Measurements from ENCODE around the gene SENP5. TPM values are rescaled to one million over a fixed set of nuclear protein-coding genes. Genes with fewer than 3 reads are reported as not detected.

Gene SENP5
- total and polyA plus RNA-seq, 9 of the 15 experiments (the other 6 are each of a cell fraction or from before 2014, with no cell fraction given) = 18.3 to 59.7 (median 35.8) TPM

DNA sequence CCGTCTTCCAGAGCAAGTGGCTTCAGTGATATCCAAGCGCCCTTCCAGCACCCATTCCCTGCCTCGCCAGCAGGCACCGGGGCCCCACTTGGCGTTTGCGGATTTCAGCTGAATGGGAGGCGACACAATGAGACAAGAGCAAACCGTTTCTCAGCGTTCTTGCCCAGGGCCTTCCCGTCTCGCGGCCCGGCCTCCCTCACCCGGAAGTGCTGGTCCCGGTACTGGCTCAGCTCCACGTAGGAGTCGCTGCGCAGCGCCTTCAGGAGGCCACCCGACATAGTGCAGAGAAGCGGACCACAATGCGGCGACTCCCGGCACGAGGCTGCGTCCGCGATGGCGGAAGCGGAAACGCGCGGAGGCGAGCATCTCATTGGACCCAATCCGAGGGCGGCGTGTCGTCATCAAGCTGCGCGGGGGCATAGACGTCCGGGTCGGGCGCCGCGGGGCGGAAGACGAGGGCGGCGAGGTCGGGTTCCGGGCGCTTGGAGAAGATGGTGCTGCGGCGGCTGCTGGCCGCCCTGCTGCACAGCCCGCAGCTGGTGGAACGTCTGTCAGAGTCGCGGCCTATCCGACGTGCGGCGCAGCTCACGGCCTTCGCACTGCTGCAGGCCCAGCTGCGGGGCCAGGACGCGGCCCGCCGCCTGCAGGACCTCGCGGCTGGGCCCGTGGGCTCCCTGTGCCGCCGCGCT lies 74.7 kb downstream of the SENP5 start, which contains the start of gene NCBP2 (continued):
- TF ChIP-seq, protein P1, sequence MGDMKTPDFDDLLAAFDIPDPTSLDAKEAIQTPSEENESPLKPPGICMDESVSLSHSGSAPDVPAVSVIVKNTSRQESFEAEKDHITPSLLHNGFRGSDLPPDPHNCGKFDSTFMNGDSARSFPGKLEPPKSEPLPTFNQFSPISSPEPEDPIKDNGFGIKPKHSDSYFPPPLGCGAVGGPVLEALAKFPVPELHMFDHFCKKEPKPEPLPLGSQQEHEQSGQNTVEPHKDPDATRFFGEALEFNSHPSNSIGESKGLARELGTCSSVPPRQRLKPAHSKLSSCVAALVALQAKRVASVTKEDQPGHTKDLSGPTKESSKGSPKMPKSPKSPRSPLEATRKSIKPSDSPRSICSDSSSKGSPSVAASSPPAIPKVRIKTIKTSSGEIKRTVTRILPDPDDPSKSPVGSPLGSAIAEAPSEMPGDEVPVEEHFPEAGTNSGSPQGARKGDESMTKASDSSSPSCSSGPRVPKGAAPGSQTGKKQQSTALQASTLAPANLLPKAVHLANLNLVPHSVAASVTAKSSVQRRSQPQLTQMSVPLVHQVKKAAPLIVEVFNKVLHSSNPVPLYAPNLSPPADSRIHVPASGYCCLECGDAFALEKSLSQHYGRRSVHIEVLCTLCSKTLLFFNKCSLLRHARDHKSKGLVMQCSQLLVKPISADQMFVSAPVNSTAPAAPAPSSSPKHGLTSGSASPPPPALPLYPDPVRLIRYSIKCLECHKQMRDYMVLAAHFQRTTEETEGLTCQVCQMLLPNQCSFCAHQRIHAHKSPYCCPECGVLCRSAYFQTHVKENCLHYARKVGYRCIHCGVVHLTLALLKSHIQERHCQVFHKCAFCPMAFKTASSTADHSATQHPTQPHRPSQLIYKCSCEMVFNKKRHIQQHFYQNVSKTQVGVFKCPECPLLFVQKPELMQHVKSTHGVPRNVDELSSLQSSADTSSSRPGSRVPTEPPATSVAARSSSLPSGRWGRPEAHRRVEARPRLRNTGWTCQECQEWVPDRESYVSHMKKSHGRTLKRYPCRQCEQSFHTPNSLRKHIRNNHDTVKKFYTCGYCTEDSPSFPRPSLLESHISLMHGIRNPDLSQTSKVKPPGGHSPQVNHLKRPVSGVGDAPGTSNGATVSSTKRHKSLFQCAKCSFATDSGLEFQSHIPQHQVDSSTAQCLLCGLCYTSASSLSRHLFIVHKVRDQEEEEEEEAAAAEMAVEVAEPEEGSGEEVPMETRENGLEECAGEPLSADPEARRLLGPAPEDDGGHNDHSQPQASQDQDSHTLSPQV (IDR thresholded peaks at IDR 0.05) = 0 out of 2 replicates have a peak, but pooled peaks have one; percentile 40
- TF ChIP-seq NFRKB (IDR thresholded peaks at IDR 0.05; ENCODE audit: low read depth) (peak; percentile 63; the same call in 1 of the 2 replicates), JUND (IDR thresholded peaks at IDR 0.05; ENCODE audit: borderline replicate concordance, low read depth, low read length) (peak; percentile 74), JUND (tag; IDR thresholded peaks at IDR 0.05; ENCODE audit: borderline replicate concordance, low read depth, low read length) (peak; percentile 47; the same call in 1 of the 3 replicates), KLF16 (IDR thresholded peaks at IDR 0.05) (peak; percentile 39; the same call in 1 of the 2 replicates), ZFX (CRISPR knock-in tag; IDR thresholded peaks at IDR 0.05) (peak; percentile 96), ZNF445 (CRISPR knock-in tag; IDR thresholded peaks at IDR 0.05; ENCODE audit: low read depth) (no peak), CXXC5 (CRISPR knock-in tag; IDR thresholded peaks at IDR 0.05) (peak; percentile 100), ZNF644 (tag; IDR thresholded peaks at IDR 0.05; ENCODE audit: low read depth) (0 out of 2 replicates have a peak, but pooled peaks have one; percentile 16), GATAD2B (IDR thresholded peaks at IDR 0.05; ENCODE audit: borderline replicate concordance) (peak; percentile 54), ZNF133 (CRISPR knock-in tag; IDR thresholded peaks at IDR 0.05) (no peak)
- TF ChIP-seq, protein P2, sequence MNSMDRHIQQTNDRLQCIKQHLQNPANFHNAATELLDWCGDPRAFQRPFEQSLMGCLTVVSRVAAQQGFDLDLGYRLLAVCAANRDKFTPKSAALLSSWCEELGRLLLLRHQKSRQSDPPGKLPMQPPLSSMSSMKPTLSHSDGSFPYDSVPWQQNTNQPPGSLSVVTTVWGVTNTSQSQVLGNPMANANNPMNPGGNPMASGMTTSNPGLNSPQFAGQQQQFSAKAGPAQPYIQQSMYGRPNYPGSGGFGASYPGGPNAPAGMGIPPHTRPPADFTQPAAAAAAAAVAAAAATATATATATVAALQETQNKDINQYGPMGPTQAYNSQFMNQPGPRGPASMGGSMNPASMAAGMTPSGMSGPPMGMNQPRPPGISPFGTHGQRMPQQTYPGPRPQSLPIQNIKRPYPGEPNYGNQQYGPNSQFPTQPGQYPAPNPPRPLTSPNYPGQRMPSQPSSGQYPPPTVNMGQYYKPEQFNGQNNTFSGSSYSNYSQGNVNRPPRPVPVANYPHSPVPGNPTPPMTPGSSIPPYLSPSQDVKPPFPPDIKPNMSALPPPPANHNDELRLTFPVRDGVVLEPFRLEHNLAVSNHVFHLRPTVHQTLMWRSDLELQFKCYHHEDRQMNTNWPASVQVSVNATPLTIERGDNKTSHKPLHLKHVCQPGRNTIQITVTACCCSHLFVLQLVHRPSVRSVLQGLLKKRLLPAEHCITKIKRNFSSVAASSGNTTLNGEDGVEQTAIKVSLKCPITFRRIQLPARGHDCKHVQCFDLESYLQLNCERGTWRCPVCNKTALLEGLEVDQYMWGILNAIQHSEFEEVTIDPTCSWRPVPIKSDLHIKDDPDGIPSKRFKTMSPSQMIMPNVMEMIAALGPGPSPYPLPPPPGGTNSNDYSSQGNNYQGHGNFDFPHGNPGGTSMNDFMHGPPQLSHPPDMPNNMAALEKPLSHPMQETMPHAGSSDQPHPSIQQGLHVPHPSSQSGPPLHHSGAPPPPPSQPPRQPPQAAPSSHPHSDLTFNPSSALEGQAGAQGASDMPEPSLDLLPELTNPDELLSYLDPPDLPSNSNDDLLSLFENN (IDR thresholded peaks at IDR 0.05; ENCODE audit: low read depth in 2 of 2, low read length in 2 of 2) = 0 out of 4 replicates have a peak, but pooled peaks of 1 of the 2 experiments have one; percentile 24
- TF ChIP-seq, protein P3, sequence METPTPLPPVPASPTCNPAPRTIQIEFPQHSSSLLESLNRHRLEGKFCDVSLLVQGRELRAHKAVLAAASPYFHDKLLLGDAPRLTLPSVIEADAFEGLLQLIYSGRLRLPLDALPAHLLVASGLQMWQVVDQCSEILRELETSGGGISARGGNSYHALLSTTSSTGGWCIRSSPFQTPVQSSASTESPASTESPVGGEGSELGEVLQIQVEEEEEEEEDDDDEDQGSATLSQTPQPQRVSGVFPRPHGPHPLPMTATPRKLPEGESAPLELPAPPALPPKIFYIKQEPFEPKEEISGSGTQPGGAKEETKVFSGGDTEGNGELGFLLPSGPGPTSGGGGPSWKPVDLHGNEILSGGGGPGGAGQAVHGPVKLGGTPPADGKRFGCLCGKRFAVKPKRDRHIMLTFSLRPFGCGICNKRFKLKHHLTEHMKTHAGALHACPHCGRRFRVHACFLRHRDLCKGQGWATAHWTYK (CRISPR knock-in tag; IDR thresholded peaks at IDR 0.05) = 0 out of 2 replicates have a peak, but pooled peaks have one; percentile 60
- TF ChIP-seq, protein P4, sequence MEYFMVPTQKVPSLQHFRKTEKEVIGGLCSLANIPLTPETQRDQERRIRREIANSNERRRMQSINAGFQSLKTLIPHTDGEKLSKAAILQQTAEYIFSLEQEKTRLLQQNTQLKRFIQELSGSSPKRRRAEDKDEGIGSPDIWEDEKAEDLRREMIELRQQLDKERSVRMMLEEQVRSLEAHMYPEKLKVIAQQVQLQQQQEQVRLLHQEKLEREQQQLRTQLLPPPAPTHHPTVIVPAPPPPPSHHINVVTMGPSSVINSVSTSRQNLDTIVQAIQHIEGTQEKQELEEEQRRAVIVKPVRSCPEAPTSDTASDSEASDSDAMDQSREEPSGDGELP (CRISPR knock-in tag; IDR thresholded peaks at IDR 0.05; ENCODE audit: borderline replicate concordance) = peak; percentile 90
- TF ChIP-seq, protein P5, sequence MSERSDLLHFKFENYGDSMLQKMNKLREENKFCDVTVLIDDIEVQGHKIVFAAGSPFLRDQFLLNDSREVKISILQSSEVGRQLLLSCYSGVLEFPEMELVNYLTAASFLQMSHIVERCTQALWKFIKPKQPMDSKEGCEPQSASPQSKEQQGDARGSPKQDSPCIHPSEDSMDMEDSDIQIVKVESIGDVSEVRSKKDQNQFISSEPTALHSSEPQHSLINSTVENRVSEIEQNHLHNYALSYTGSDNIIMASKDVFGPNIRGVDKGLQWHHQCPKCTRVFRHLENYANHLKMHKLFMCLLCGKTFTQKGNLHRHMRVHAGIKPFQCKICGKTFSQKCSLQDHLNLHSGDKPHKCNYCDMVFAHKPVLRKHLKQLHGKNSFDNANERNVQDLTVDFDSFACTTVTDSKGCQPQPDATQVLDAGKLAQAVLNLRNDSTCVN (CRISPR knock-in tag; IDR thresholded peaks at IDR 0.05) = no peak

Measured in K562 (cell line).